ENCODE data around the gene CCSER1. TPM values are rescaled to one million over a fixed set of nuclear protein-coding genes. Genes with fewer than 3 reads are reported as not detected.

The CCSER1 gene
- total RNA-seq, 3 donors from 2014 or later (not counting 1 experiment from before 2014, with no cell fraction given), result 0.87 to 1.1 (median 1.1) TPM

GRCh38 chr4:90840291-90840690, 713.1 kb downstream of the CCSER1 start:
- Histone ChIP-seq H3K4me3 (ENCODE audit: low read length) (no peak overlapping the region), H3K36me3 (ENCODE audit: control insufficient read depth, insufficient read depth, low read length) (no peaks in the 10 kb centered on the region), H3K4me1 (ENCODE audit: control insufficient read depth, insufficient read depth, low read length) (no peaks in the 10 kb centered on the region), H3K9me3 (ENCODE audit: control insufficient read depth, insufficient read depth, low read length) (no peaks in the 10 kb centered on the region), H3K27ac (ENCODE audit: low read length) (no peak overlapping the region), H3K27me3 (ENCODE audit: control insufficient read depth, insufficient read depth, low read length) (no peaks in the 10 kb centered on the region)
- Mint-ChIP-seq H3K36me3 (no peaks in the 10 kb centered on the region), H3K4me3 (no peak overlapping the region), H3K27me3 (ENCODE audit: low read depth in 2 of 2) (no peaks in the 10 kb centered on the region), H3K4me1 (no peaks in the 10 kb centered on the region), H3K27ac (no peak overlapping the region), H3K9me3 (peaks cover 11 to 16% of the 10 kb centered on the region in 2 donors)
- WGBS (ENCODE audit: insufficient coverage), result no CpG with 5 or more reads among the region's 3 CpGs
- TF ChIP-seq CTCF (IDR thresholded peaks at IDR 0.05), result no peak
- intact Hi-C loops (cut with micrococcal nuclease), result no loop called here
- DNase-seq (no peak), ATAC-seq (no peak)

GRCh38 chr4:90840828-90841227, 713.6 kb downstream of the CCSER1 start:
- no peak overlapping the region for H3K4me3 Mint-ChIP-seq
- no peaks in the 10 kb centered on the region for H3K36me3 Mint-ChIP-seq
- no peaks in the 10 kb centered on the region for H3K4me1 ChIP-seq (ENCODE audit: control insufficient read depth, insufficient read depth, low read length)
- H3K4me1 Mint-ChIP-seq, result no peaks in the 10 kb centered on the region
- H3K36me3 ChIP-seq (ENCODE audit: control insufficient read depth, insufficient read depth, low read length), result no peaks in the 10 kb centered on the region
- H3K4me3 ChIP-seq (ENCODE audit: low read length), result no peak overlapping the region
- ATAC-seq (no peak), DNase-seq (no peak)
- H3K27ac Mint-ChIP-seq, result no peak overlapping the region
- no peaks in the 10 kb centered on the region for H3K9me3 ChIP-seq (ENCODE audit: control insufficient read depth, insufficient read depth, low read length)
- no peaks in the 10 kb centered on the region for H3K27me3 Mint-ChIP-seq (ENCODE audit: low read depth in 2 of 2)
- no peaks in the 10 kb centered on the region for H3K27me3 ChIP-seq (ENCODE audit: control insufficient read depth, insufficient read depth, low read length)
- H3K27ac ChIP-seq (ENCODE audit: low read length), result no peak overlapping the region
- H3K9me3 Mint-ChIP-seq, result peaks cover 11 to 16% of the 10 kb centered on the region in 2 donors
- TF ChIP-seq CTCF (IDR thresholded peaks at IDR 0.05), result no peak
- intact Hi-C loops (cut with micrococcal nuclease), result no loop called here

- TF ChIP-seq CTCF (IDR thresholded peaks at IDR 0.05), result no peak
- no peak overlapping the region for H3K27ac ChIP-seq (ENCODE audit: low read length)
- DNase-seq (no peak), ATAC-seq (no peak)
- Mint-ChIP-seq H3K27me3 (ENCODE audit: low read depth in 2 of 2) (no peaks in the 10 kb centered on the region), H3K36me3 (no peaks in the 10 kb centered on the region), H3K27ac (no peak overlapping the region), H3K4me3 (no peak overlapping the region), H3K4me1 (no peaks in the 10 kb centered on the region), H3K9me3 (peaks cover 11 to 16% of the 10 kb centered on the region in 2 donors)
- intact Hi-C loops (cut with micrococcal nuclease), result no loop called here
- WGBS (ENCODE audit: insufficient coverage), result 88% methylated on average over 1 of the region's 1 CpG
- H3K36me3 ChIP-seq (ENCODE audit: control insufficient read depth, insufficient read depth, low read length), result no peaks in the 10 kb centered on the region
- H3K4me1 ChIP-seq (ENCODE audit: control insufficient read depth, insufficient read depth, low read length), result no peaks in the 10 kb centered on the region
- no peaks in the 10 kb centered on the region for H3K27me3 ChIP-seq (ENCODE audit: control insufficient read depth, insufficient read depth, low read length)
- H3K9me3 ChIP-seq (ENCODE audit: control insufficient read depth, insufficient read depth, low read length), result no peaks in the 10 kb centered on the region
- H3K4me3 ChIP-seq (ENCODE audit: low read length), result no peak overlapping the region
These were observed 714.5 kb downstream of the CCSER1 start for GRCh38 chr4:90841676-90842075.

GRCh38 chr4:90842960-90843359, 715.8 kb downstream of the CCSER1 start:
- TF ChIP-seq CTCF (IDR thresholded peaks at IDR 0.05), result no peak
- 75% methylated on average over 1 of the region's 2 CpGs for WGBS (ENCODE audit: insufficient coverage)

More at GRCh38 chr4:90842960-90843359, 715.8 kb downstream of the CCSER1 start:
- Histone ChIP-seq H3K4me3 (ENCODE audit: low read length) (no peak overlapping the region), H3K36me3 (ENCODE audit: control insufficient read depth, insufficient read depth, low read length) (no peaks in the 10 kb centered on the region), H3K9me3 (ENCODE audit: control insufficient read depth, insufficient read depth, low read length) (no peaks in the 10 kb centered on the region), H3K27ac (ENCODE audit: low read length) (no peak overlapping the region), H3K27me3 (ENCODE audit: control insufficient read depth, insufficient read depth, low read length) (no peaks in the 10 kb centered on the region), H3K4me1 (ENCODE audit: control insufficient read depth, insufficient read depth, low read length) (no peaks in the 10 kb centered on the region)
- Mint-ChIP-seq H3K4me1 (no peaks in the 10 kb centered on the region), H3K27ac (no peak overlapping the region), H3K36me3 (no peaks in the 10 kb centered on the region), H3K4me3 (no peak overlapping the region), H3K9me3 (peaks cover 11 to 16% of the 10 kb centered on the region in 2 donors), H3K27me3 (ENCODE audit: low read depth in 2 of 2) (no peaks in the 10 kb centered on the region)
- ATAC-seq, result no peak
- DNase-seq, result no peak
- intact Hi-C loops (cut with micrococcal nuclease), result no loop called here
